ENCODE data around the gene NPHS1. TPM values are rescaled to one million over a fixed set of nuclear protein-coding genes. Genes with fewer than 3 reads are reported as not detected.

NPHS1 gene
- total and polyA plus RNA-seq, 12 donors: 0.31 TPM; not detected in 11

DNA sequence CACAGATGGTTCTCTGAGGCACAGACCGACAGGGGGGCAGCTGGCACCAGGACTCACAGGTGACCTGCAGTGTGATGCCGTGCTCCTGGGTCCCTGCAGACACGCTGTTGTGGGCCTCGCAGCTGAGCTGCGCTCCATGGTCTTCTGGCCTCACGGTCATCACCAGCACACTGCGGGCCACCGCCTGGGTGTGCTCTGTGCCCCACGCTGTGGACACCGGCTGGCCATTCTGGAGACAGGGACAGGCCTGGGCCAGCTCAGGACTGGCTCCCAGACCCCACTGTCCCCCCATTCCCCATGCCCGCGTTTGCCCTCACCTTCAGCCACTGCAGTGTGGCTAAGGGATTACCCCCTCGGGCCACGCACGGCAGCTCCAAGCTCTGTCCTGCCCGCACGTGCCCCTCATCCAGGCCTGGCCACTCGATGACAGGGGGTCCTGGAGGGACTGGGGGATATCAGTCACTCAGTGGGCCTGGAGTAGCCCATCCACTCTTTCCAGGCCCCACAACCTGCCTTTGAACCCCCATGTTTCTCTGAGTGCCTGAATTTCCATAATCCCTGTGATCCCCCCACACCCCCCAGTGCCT lies 3.3 kb downstream of the NPHS1 start:
- Histone ChIP-seq H3K9me3 (replicated peaks in 1 of 3) (no peaks in the 10 kb centered on the region), H3K4me3 (no peak overlapping the region), H3K27ac (no peak overlapping the region), H3K27me3 (peaks cover 72% of the 10 kb centered on the region), H3K4me1 (replicated peaks in 1 of 2) (peaks cover 0 to 7% of the 10 kb centered on the region in 2 donors), H3K36me3 (replicated peaks in 1 of 2) (no peaks in the 10 kb centered on the region)
- TF ChIP-seq, protein P1, sequence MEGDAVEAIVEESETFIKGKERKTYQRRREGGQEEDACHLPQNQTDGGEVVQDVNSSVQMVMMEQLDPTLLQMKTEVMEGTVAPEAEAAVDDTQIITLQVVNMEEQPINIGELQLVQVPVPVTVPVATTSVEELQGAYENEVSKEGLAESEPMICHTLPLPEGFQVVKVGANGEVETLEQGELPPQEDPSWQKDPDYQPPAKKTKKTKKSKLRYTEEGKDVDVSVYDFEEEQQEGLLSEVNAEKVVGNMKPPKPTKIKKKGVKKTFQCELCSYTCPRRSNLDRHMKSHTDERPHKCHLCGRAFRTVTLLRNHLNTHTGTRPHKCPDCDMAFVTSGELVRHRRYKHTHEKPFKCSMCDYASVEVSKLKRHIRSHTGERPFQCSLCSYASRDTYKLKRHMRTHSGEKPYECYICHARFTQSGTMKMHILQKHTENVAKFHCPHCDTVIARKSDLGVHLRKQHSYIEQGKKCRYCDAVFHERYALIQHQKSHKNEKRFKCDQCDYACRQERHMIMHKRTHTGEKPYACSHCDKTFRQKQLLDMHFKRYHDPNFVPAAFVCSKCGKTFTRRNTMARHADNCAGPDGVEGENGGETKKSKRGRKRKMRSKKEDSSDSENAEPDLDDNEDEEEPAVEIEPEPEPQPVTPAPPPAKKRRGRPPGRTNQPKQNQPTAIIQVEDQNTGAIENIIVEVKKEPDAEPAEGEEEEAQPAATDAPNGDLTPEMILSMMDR (IDR thresholded peaks at IDR 0.05): no peak
- TF ChIP-seq POLR2A (IDR thresholded peaks at IDR 0.05): no peak
- no peak for DNase-seq
- 77 to 100% (median 86%) methylated on average over 1 to 18 of the region's 18 CpGs for WGBS, 4 donors
- intact Hi-C loops (cut with DNase I): loop anchor here in 1 of 2 donors (5.0 kb wide), 1 partner anchor 52 kb away; no protein-coding TSS in a partner anchor

DNA sequence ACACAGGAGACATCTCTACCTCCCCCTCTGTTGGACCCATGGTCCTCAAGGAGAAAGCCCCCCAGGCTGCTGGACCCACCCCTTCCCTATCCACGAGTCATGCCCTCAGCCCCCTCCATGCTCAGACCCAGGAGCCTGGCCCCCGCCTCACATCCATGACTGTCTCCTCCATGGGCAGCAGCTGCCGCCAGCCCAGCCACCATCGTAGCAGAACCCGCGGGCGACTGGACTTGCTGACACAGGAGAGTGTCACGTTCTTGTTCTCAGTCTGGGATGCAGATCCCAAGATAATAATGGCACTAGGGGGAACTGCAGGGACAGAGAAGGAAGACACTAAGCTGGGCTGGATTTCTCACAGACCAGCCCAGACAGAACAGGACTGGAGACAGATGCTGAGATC lies 3.8 kb downstream of the NPHS1 start:
- peaks cover 0 to 7% of the 10 kb centered on the region in 2 donors for H3K4me1 ChIP-seq (replicated peaks in 1 of 2)
- no peak overlapping the region for H3K27ac ChIP-seq
- no peak overlapping the region for H3K4me3 ChIP-seq
- no peaks in the 10 kb centered on the region for H3K36me3 ChIP-seq (replicated peaks in 1 of 2)
- peaks cover 74% of the 10 kb centered on the region for H3K27me3 ChIP-seq
- intact Hi-C loops (cut with DNase I): loop anchor here in 1 of 2 donors (5.0 kb wide), 1 partner anchor 51 kb away; no protein-coding TSS in a partner anchor
- H3K9me3 ChIP-seq (replicated peaks in 1 of 3): no peaks in the 10 kb centered on the region
- TF ChIP-seq POLR2A (IDR thresholded peaks at IDR 0.05): no peak
- TF ChIP-seq, protein P1 (IDR thresholded peaks at IDR 0.05): no peak
- 50 to 86% (median 77%) methylated on average over 4 to 8 of the region's 8 CpGs for WGBS, 4 donors
- DNase-seq: no peak

DNA sequence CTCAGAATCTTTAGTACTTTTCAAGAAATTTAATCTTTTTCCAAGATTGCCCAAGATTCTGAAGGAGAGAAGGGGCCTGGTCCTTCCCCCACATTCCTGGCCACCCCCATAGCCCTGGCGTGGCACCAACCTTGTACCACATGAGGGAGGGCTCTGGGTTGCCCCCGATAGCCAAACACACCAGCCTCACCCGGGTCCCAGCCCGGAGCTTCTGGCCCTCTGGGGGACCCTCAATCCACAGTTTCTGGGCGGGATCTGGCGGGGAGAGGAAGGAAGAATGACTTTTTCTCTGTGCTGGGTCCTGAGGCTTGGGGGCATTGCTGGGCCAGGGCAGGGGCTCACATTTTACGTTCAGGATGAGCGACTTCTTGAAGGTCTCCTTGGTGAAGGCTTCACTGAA lies 4.4 kb downstream of the NPHS1 start:
- 62 to 81% (median 75%) methylated on average over 5 to 8 of the region's 8 CpGs for WGBS, 4 donors
- Histone ChIP-seq H3K27ac (no peak overlapping the region), H3K36me3 (replicated peaks in 1 of 2) (no peaks in the 10 kb centered on the region), H3K9me3 (replicated peaks in 1 of 3) (no peaks in the 10 kb centered on the region), H3K27me3 (peaks cover 79% of the 10 kb centered on the region), H3K4me3 (no peak overlapping the region), H3K4me1 (replicated peaks in 1 of 2) (peaks cover 0 to 7% of the 10 kb centered on the region in 2 donors)
- TF ChIP-seq POLR2A (IDR thresholded peaks at IDR 0.05): no peak
- TF ChIP-seq, protein P1 (IDR thresholded peaks at IDR 0.05): no peak
- no peak for DNase-seq
- intact Hi-C loops (cut with DNase I): loop anchor here in 1 of 2 donors (5.0 kb wide), 1 partner anchor 51 kb away; no protein-coding TSS in a partner anchor

DNA sequence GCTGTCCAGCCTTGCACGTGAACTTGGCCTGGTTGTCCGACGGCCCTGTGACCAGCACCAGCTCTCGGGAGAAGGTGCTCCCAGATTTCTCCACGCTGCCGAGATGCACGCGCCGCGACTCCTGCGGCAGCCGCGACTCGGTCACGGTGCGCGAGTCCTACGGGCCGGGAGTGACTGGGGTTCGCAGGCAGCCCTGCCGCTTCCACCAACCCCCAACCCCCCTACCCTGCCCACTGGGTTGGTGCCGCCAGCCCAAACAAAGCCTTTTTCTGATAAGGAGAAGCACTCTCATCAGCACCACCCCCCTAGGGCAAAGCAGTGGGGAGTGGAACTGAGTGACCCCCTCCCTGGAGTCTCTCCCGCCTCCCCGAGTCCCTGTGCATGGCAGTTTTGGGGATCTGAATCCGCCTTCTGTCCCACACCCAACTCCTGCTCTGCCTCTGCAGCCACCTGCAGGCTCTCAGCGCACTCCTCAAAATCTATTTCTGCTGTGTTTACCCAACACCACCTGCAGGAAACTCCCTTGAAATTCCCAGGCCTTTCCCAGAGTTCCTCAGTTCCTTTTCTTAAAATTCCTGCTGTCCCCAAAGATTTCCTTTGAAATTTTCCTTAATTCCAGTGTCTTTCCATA lies 6.2 kb downstream of the NPHS1 start:
- no peak for DNase-seq
- Histone ChIP-seq H3K4me1 (replicated peaks in 1 of 2) (peaks cover 0 to 7% of the 10 kb centered on the region in 2 donors), H3K27ac (no peak overlapping the region), H3K4me3 (no peak overlapping the region), H3K9me3 (replicated peaks in 1 of 3) (no peaks in the 10 kb centered on the region), H3K36me3 (replicated peaks in 1 of 2) (no peaks in the 10 kb centered on the region), H3K27me3 (peaks cover 68% of the 10 kb centered on the region)
- 7 to 35% (median 16%) methylated on average over 4 to 26 of the region's 26 CpGs for WGBS, 4 donors
- no peak for TF ChIP-seq POLR2A (IDR thresholded peaks at IDR 0.05)
- TF ChIP-seq, protein P1 (IDR thresholded peaks at IDR 0.05): no peak
- intact Hi-C loops (cut with DNase I): loop anchor here in 1 of 2 donors (5.0 kb wide), 1 partner anchor 49 kb away; no protein-coding TSS in a partner anchor

Measured in adrenal gland (tissue), 12 donors.